Femur (tissue), 1 donor: ENCODE data around the gene MVB12B.

Experiments used
- DNase-seq: peaks from one replicate; pipeline ENCODE4 v3.0.0-alpha.2; 2017

Gene MVB12B

GRCh38 chr9:126304207-126304970 lies 22.2 kb upstream of the MVB12B start:
- no peak for DNase-seq

GRCh38 chr9:126304971-126305320 lies 21.7 kb upstream of the MVB12B start:
- no peak for DNase-seq

- no peak for DNase-seq
These were observed 20.5 kb upstream of the MVB12B start for GRCh38 chr9:126306071-126306647.

- DNase-seq = no peak
These were observed 19.1 kb upstream of the MVB12B start for GRCh38 chr9:126307322-126308061.

- DNase-seq = no peak
These were observed 17.0 kb upstream of the MVB12B start for GRCh38 chr9:126309427-126310189.

- DNase-seq = no peak
These were observed 13.8 kb upstream of the MVB12B start for GRCh38 chr9:126312584-126313551.

- DNase-seq = no peak
These were observed 10.5 kb upstream of the MVB12B start for GRCh38 chr9:126316085-126316655.

GRCh38 chr9:126317513-126317912 lies 9.1 kb upstream of the MVB12B start:
- no peak for DNase-seq

GRCh38 chr9:126318858-126319257 lies 7.8 kb upstream of the MVB12B start:
- DNase-seq = no peak

GRCh38 chr9:126319671-126320070 lies 7.0 kb upstream of the MVB12B start:
- DNase-seq = no peak

- DNase-seq = no peak
These were observed 6.3 kb upstream of the MVB12B start for GRCh38 chr9:126320158-126320922.

- DNase-seq = no peak
These were observed 4.9 kb upstream of the MVB12B start for GRCh38 chr9:126321742-126322141.

GRCh38 chr9:126325821-126326220 lies 808 bp upstream of the MVB12B start:
- no peak for DNase-seq

- no peak for DNase-seq
These were observed 531 bp downstream of the MVB12B start for GRCh38 chr9:126327006-126327713.

GRCh38 chr9:126327714-126328185 lies 1.1 kb downstream of the MVB12B start:
- no peak for DNase-seq

GRCh38 chr9:126328407-126328806 lies 1.8 kb downstream of the MVB12B start:
- DNase-seq = no peak

- DNase-seq = no peak
These were observed 3.0 kb downstream of the MVB12B start for GRCh38 chr9:126329476-126330275.

- DNase-seq = no peak
These were observed 3.9 kb downstream of the MVB12B start for GRCh38 chr9:126330536-126330935.
